GM13976 (cell line): Measurements from ENCODE around the gene CLEC4C.

Experiments
- DNase-seq: peaks from one replicate; pipeline ENCODE4 v3.0.0; 2012; ENCODE audit warnings: low spot score
- in situ Hi-C: fragments of 300-500 bp; cut with MboI; formaldehyde crosslinking; loops from one replicate; pipeline ENCODE4 v1.12.0; 2022; ENCODE audit warnings: low sequenced_read_pairs, mixed read lengths, inconsistent platforms; ENCODE audit not compliant: unreplicated experiment
- TF ChIP-seq, protein P1 (sequence below): IDR thresholded peaks from 2 replicates; pipeline ENCODE4 v1.5.1; 2012; ENCODE audit warnings: borderline replicate concordance, mild to moderate bottlenecking; ENCODE audit not compliant: insufficient read depth; ENCODE audit errors: extremely low read depth, missing control alignments, control extremely low read depth

Gene CLEC4C

DNA sequence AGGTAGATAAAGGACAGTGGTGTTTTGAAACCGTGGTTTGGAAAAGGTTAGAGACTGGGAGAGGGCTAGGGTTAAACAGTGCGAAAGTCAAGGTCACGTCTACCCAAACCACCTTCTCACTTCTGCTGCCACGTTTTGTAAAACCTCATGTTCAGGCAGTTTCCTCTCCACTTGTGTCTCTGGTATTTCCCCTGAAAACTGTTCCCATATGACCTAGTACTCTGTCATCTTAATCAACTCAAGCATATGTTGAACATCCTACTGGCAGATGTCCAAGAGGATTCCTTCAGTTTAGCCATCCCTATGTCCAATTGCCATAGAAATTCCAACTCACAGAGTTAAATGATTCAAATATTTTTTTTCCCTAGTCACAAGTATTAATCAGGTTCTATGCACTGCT, 17.4 kb downstream of the CLEC4C start:
- TF ChIP-seq, protein P1, sequence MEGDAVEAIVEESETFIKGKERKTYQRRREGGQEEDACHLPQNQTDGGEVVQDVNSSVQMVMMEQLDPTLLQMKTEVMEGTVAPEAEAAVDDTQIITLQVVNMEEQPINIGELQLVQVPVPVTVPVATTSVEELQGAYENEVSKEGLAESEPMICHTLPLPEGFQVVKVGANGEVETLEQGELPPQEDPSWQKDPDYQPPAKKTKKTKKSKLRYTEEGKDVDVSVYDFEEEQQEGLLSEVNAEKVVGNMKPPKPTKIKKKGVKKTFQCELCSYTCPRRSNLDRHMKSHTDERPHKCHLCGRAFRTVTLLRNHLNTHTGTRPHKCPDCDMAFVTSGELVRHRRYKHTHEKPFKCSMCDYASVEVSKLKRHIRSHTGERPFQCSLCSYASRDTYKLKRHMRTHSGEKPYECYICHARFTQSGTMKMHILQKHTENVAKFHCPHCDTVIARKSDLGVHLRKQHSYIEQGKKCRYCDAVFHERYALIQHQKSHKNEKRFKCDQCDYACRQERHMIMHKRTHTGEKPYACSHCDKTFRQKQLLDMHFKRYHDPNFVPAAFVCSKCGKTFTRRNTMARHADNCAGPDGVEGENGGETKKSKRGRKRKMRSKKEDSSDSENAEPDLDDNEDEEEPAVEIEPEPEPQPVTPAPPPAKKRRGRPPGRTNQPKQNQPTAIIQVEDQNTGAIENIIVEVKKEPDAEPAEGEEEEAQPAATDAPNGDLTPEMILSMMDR, result no peak
- in situ Hi-C loops, result no loop called here
- DNase-seq, result no peak

DNA sequence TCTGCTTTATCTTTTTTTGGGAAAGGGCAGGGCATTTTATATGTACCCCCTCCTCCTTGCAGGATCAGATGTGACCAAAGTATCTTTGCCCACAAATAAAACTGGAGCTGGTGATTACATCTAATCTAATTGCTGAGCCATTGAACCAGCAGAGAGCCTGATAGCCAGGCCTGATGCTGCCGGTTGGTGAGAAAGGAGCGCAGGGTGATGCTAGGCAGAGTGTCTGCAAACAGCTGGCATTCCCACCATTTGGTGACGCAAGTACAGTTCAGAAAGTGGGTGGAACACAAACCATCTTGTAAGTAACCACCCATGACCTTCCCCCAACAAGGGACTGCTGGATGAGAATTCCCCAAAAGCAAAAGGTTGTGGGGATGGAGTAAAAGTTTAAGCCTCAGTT, 23.2 kb downstream of the CLEC4C start:
- TF ChIP-seq, protein P1, result no peak
- in situ Hi-C loops, result no loop called here
- DNase-seq, result no peak

DNA sequence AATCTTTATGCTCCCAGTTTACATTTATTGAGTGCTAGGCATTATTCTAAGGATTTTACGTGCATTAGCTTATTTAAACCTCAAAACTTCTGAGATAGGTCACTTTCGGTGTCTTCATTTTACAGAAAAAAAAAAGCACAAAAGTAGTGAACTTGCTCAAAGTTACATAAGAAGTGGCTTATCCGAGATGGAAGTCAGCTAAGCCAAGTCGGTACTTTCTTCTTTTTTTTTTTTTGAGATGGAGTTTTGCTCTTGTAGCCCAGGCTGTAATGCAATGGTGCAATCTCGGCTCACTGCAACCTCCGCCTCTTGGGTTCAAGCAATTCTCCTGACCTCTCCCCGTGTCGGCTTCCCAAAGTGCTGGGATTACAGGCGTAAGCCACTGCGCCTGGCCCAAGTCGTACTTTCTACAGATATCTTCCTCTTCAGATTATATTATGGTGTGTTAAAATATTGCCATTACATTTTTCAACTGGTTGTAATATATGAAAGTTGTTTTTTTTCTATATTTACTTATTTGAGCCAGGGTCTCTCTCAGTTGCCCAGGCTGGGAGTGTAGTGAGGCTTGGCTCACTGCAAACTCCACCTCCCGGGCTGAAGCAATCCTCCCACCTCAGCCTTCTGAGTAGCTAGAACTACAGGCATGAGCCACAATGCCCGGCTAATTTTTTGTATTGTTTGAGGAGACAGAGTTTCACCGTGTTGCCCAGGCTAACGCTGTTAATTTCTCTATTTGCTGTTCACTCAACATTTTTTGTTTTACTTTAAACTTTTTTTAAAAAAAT, 27.0 kb downstream of the CLEC4C start:
- in situ Hi-C loops, result no loop called here
- TF ChIP-seq, protein P1, result no peak
- no peak for DNase-seq

DNA sequence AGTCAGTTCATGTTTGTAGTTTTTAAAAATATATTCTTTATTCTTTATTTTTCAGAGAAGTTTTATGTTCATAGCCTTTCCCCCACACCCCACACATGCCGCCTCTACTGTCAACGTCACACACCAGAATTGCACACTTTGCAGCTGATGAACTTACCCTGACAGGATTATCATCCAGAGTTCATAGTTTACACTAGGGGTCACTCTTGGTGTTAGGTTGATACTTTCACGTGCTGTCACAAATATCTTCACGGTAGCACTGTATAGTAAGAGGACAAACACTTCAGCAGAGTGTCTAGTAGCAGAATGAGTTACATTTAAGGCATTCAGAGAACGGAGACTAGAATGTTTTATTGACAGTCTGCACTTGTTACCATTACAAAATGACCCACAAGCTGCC, 30.8 kb downstream of the CLEC4C start:
- in situ Hi-C loops, result no loop called here
- TF ChIP-seq, protein P1, result no peak
- DNase-seq, result no peak

DNA sequence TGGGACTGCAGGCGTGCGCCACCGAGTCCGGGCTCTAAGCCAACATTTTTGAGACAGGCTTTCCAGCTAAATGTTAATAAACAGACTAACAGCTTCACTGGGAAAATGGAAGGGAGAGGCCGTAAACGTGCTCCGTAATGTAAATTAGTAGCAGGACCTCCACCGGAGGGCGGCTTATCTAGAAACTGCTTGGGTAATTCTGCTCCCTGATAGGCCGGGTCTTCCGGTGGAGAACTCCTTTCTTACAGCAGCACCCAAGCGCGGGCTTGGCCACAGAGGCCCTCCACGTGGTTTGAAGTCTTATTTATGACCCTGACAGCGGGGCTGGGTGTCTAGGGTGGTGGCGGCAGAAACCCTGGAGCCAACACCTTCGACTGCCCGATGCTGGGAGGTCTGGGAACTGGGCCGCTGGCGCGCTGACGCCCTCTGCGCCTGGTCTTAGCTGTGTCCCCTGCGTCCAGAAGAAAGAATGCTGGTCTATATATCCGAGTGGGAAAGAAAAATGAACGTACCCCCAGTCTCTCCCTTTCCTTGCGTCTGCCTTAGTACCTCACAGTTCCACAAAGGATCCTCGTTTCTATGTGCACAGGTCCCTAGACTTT, 34.2 kb downstream of the CLEC4C start:
- TF ChIP-seq, protein P1, result no peak
- no peak for DNase-seq
- in situ Hi-C loops, result no loop called here

DNA sequence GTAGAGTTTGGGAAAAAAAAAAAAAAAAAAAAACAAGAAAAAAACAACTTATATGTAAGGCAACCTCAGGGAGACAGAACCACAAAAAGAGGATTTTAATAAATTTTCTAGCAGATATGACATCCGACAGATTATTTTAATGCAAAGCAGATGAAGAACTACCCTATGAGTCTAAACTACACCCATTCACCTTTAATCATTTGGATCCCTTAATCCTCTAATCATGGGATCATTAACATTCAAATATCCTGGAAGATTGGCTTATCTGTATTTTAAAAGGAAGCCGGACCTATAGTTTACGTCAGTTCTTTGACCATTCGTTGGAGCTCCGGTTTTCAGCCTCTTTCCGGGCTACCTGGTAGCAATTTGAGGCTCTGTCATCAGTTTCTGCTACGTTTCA, 36.0 kb downstream of the CLEC4C start, which contains the start of gene DPPA3:
Gene DPPA3, plus strand, starts transcription at position 301 of the 400 bp plus-strand sequence. CDS start 138 bp downstream, outside the sequence.
- in situ Hi-C loops, result no loop called here

More for the DNA sequence above, 36.0 kb downstream of the CLEC4C start, which contains the start of gene DPPA3:
- no peak for DNase-seq
- TF ChIP-seq, protein P1, result no peak
